HG03439 (cell line): Measurements from ENCODE around the gene SMURF1.

Experiments used
- ATAC-seq: cut with Tn5 transposase; IDR thresholded peaks from one replicate; pipeline ENCODE4 v1.9.1; 2021; ENCODE audit warnings: mild to moderate bottlenecking, moderate library complexity; ENCODE audit not compliant: unreplicated experiment

SMURF1 gene

GRCh38 chr7:99098824-99099498, 44.9 kb downstream of the SMURF1 start:
- ATAC-seq = no peak

GRCh38 chr7:99098286-99098823, 45.6 kb downstream of the SMURF1 start:
- ATAC-seq = no peak

- ATAC-seq = no peak
Observed at GRCh38 chr7:99097730-99098129, 46.2 kb downstream of the SMURF1 start.

GRCh38 chr7:99096124-99096887, 47.6 kb downstream of the SMURF1 start:
- no peak for ATAC-seq

- no peak for ATAC-seq
Observed at GRCh38 chr7:99095698-99096097, 48.2 kb downstream of the SMURF1 start.

GRCh38 chr7:99094401-99094800, 49.5 kb downstream of the SMURF1 start:
- ATAC-seq = no peak

GRCh38 chr7:99092064-99092720, 51.7 kb downstream of the SMURF1 start:
- no peak for ATAC-seq

GRCh38 chr7:99090771-99091542, 53.0 kb downstream of the SMURF1 start:
- ATAC-seq = no peak

GRCh38 chr7:99089914-99090629, 53.8 kb downstream of the SMURF1 start:
- no peak for ATAC-seq

- no peak for ATAC-seq
Observed at GRCh38 chr7:99086944-99087343, 57.0 kb downstream of the SMURF1 start.

- no peak for ATAC-seq
Observed at GRCh38 chr7:99086532-99086931, 57.4 kb downstream of the SMURF1 start.

- ATAC-seq = no peak
Observed at GRCh38 chr7:99083733-99084132, 60.2 kb downstream of the SMURF1 start.

- no peak for ATAC-seq
Observed at GRCh38 chr7:99083068-99083651, 60.7 kb downstream of the SMURF1 start.

- ATAC-seq = no peak
Observed at GRCh38 chr7:99080679-99081078, 63.2 kb downstream of the SMURF1 start.

- no peak for ATAC-seq
Observed at GRCh38 chr7:99079104-99079503, 64.8 kb downstream of the SMURF1 start.

GRCh38 chr7:99078416-99078815, 65.5 kb downstream of the SMURF1 start:
- no peak for ATAC-seq

- no peak for ATAC-seq
Observed at GRCh38 chr7:99076615-99077014, 67.3 kb downstream of the SMURF1 start.

GRCh38 chr7:99073839-99074446, 70.0 kb downstream of the SMURF1 start:
- ATAC-seq = no peak

- ATAC-seq = no peak
Observed at GRCh38 chr7:99072126-99072525, 71.8 kb downstream of the SMURF1 start.
